HepG2 (cell line): ENCODE measurements around the gene PSMB11. TPM values are rescaled to one million over a fixed set of nuclear protein-coding genes. Genes with fewer than 3 reads are reported as not detected.

Experiments
- ARID3A ChIP-seq: IDR thresholded peaks from 2 replicates; pipeline ENCODE4 v1.6.1; 2012; ENCODE audit warnings: low read depth, low read length, improper control_type of control experiment
- CBX1 ChIP-seq: IDR thresholded peaks from one replicate; pipeline ENCODE4 v1.6.1; 2016; ENCODE audit warnings: antibody characterized with exemption, low read depth
- CSRNP2 ChIP-seq: sonication (generic); formaldehyde crosslinking; conservative IDR thresholded peaks from 2 replicates; pipeline ENCODE4 v1.8.0; 2022; ENCODE audit warnings: low read depth, missing genetic modification reagents
- ELF1 ChIP-seq: sonication (generic); formaldehyde crosslinking; IDR thresholded peaks from 2 replicates; pipeline ENCODE4 v1.4.0; 2020; ENCODE audit warnings: missing genetic modification reagents
- FOXC1 ChIP-seq: sonication (generic); formaldehyde crosslinking; IDR thresholded peaks from 2 replicates; pipeline ENCODE4 v1.8.0; 2022; ENCODE audit warnings: mild to moderate bottlenecking, missing genetic modification reagents, borderline replicate concordance
- HOXA3 ChIP-seq: sonication (generic); formaldehyde crosslinking; IDR thresholded peaks from 2 replicates; pipeline ENCODE4 v1.5.0; 2020; ENCODE audit warnings: missing genetic modification reagents
- RAD21 ChIP-seq: fragments of 450-650 bp; formaldehyde crosslinking; IDR thresholded peaks from 2 replicates; pipeline ENCODE4 v1.5.0; 2020; ENCODE audit warnings: mild to moderate bottlenecking
- SALL1 ChIP-seq: sonication (generic); formaldehyde crosslinking; IDR thresholded peaks from 2 replicates; pipeline ENCODE4 v1.8.0; 2022; ENCODE audit warnings: mild to moderate bottlenecking, missing genetic modification reagents
- SMC3 ChIP-seq: IDR thresholded peaks from 2 replicates; pipeline ENCODE4 v1.6.1; 2011; ENCODE audit warnings: low read length, improper control_type of control experiment
- SMYD3 ChIP-seq: sonication (generic); formaldehyde crosslinking; IDR thresholded peaks from 2 replicates; pipeline ENCODE4 v1.8.1; 2023; ENCODE audit warnings: mild to moderate bottlenecking, missing genetic modification reagents
- TSC22D2 ChIP-seq: sonication (generic); formaldehyde crosslinking; IDR thresholded peaks from 2 replicates; pipeline ENCODE4 v1.5.1; 2020; ENCODE audit warnings: missing genetic modification reagents, mild to moderate bottlenecking, borderline replicate concordance
- XRCC5 ChIP-seq: fragments of 200-400 bp; formaldehyde crosslinking; optimal IDR thresholded peaks from 2 replicates; pipeline ENCODE3; 2017; ENCODE audit warnings: mild to moderate bottlenecking, low read length
- ZBTB20 ChIP-seq: sonication (generic); formaldehyde crosslinking; IDR thresholded peaks from 2 replicates; pipeline ENCODE4 v1.8.1; 2023; ENCODE audit warnings: missing genetic modification reagents, low read depth, mild to moderate bottlenecking, borderline replicate concordance
- ZNF570 ChIP-seq: sonication (generic); formaldehyde crosslinking; IDR thresholded peaks from 2 replicates; pipeline ENCODE4 v1.4.0; 2020; ENCODE audit warnings: mild to moderate bottlenecking, missing genetic modification reagents, borderline replicate concordance
- polyA plus RNA-seq, 8 experiments: library from polyadenylated mRNA; depleted of rRNA in 3 of 8; stranded (reverse) in 7 of 8; unstranded in 1 of 8; fragments of >200 nt; fragmentation: Illumina TruSeq in 4 of 8; extraction: Trizol in 4 of 8; gene quantifications; 2 replicates each; pipeline versions ENCODE4 v1.2.1 to v1.2.3, GENCODE V29; 2011 to 2016; ENCODE audit warnings: low read depth in 4 of 8, missing spikeins in 1 of 8, mixed read lengths in 1 of 8; ENCODE audit not compliant: insufficient read depth in 1 of 8
- total RNA-seq, 5 experiments: library from RNA; depleted of rRNA; stranded (reverse); fragments of >200 nt; fragmentation: Illumina TruSeq; extraction: Trizol; gene quantifications; 2 replicates each; pipeline ENCODE4 v1.2.3, GENCODE V29; 2016; ENCODE audit warnings: low read depth in 1 of 5
- TF ChIP-seq, protein P1 (sequence below): sonication (generic); formaldehyde crosslinking; IDR thresholded peaks from 2 replicates; pipeline ENCODE4 v1.8.0; 2022; ENCODE audit warnings: missing genetic modification reagents, mild to moderate bottlenecking, moderate library complexity, borderline replicate concordance
- TF ChIP-seq, protein P2 (sequence below): sonication (generic); formaldehyde crosslinking; IDR thresholded peaks from 2 replicates; pipeline ENCODE4 v1.4.0; 2020; ENCODE audit warnings: missing genetic modification reagents, borderline replicate concordance
- TF ChIP-seq, protein P3 (sequence below): sonication (generic); formaldehyde crosslinking; IDR thresholded peaks from 2 replicates; pipeline ENCODE4 v1.9.0; 2022; ENCODE audit warnings: missing genetic modification reagents, mild to moderate bottlenecking, borderline replicate concordance

PSMB11 gene
- total and polyA plus RNA-seq, 2 of the 13 experiments (the other 11 are each of a cell fraction or from before 2014, with no cell fraction given), result not detected

- TF ChIP-seq FOXC1 (peak; percentile 28; the same call in 1 of the 2 replicates), ARID3A (peak; percentile 58; the same call in 1 of the 2 replicates), CBX1 (no peak), HOXA3 (CRISPR knock-in tag) (peak; percentile 64), SMYD3 (peak; percentile 66; the same call in 1 of the 2 replicates), SALL1 (CRISPR knock-in tag) (peak; percentile 31; the same call in 1 of the 2 replicates), XRCC5 (peak; percentile 100), TSC22D2 (peak; percentile 53; the same call in 1 of the 2 replicates), RAD21 (peak; percentile 94), ELF1 (0 out of 2 replicates have a peak, but pooled peaks have one; percentile 60), ZNF570 (CRISPR knock-in tag) (no peak), SMC3 (peak; percentile 99), ZBTB20 (CRISPR knock-in tag) (peak; percentile 75; the same call in 1 of the 2 replicates), CSRNP2 (0 out of 2 replicates have a peak, but pooled peaks have one; percentile 30)
- TF ChIP-seq, protein P1, sequence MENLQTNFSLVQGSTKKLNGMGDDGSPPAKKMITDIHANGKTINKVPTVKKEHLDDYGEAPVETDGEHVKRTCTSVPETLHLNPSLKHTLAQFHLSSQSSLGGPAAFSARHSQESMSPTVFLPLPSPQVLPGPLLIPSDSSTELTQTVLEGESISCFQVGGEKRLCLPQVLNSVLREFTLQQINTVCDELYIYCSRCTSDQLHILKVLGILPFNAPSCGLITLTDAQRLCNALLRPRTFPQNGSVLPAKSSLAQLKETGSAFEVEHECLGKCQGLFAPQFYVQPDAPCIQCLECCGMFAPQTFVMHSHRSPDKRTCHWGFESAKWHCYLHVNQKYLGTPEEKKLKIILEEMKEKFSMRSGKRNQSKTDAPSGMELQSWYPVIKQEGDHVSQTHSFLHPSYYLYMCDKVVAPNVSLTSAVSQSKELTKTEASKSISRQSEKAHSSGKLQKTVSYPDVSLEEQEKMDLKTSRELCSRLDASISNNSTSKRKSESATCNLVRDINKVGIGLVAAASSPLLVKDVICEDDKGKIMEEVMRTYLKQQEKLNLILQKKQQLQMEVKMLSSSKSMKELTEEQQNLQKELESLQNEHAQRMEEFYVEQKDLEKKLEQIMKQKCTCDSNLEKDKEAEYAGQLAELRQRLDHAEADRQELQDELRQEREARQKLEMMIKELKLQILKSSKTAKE (CRISPR knock-in tag), result no peak
- TF ChIP-seq, protein P2, sequence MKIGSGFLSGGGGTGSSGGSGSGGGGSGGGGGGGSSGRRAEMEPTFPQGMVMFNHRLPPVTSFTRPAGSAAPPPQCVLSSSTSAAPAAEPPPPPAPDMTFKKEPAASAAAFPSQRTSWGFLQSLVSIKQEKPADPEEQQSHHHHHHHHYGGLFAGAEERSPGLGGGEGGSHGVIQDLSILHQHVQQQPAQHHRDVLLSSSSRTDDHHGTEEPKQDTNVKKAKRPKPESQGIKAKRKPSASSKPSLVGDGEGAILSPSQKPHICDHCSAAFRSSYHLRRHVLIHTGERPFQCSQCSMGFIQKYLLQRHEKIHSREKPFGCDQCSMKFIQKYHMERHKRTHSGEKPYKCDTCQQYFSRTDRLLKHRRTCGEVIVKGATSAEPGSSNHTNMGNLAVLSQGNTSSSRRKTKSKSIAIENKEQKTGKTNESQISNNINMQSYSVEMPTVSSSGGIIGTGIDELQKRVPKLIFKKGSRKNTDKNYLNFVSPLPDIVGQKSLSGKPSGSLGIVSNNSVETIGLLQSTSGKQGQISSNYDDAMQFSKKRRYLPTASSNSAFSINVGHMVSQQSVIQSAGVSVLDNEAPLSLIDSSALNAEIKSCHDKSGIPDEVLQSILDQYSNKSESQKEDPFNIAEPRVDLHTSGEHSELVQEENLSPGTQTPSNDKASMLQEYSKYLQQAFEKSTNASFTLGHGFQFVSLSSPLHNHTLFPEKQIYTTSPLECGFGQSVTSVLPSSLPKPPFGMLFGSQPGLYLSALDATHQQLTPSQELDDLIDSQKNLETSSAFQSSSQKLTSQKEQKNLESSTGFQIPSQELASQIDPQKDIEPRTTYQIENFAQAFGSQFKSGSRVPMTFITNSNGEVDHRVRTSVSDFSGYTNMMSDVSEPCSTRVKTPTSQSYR (CRISPR knock-in tag), result 0 out of 2 replicates have a peak, but pooled peaks have one; percentile 26
- TF ChIP-seq, protein P3, sequence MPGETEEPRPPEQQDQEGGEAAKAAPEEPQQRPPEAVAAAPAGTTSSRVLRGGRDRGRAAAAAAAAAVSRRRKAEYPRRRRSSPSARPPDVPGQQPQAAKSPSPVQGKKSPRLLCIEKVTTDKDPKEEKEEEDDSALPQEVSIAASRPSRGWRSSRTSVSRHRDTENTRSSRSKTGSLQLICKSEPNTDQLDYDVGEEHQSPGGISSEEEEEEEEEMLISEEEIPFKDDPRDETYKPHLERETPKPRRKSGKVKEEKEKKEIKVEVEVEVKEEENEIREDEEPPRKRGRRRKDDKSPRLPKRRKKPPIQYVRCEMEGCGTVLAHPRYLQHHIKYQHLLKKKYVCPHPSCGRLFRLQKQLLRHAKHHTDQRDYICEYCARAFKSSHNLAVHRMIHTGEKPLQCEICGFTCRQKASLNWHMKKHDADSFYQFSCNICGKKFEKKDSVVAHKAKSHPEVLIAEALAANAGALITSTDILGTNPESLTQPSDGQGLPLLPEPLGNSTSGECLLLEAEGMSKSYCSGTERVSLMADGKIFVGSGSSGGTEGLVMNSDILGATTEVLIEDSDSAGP, result peak; percentile 39; the same call in 1 of the 2 replicates
Observed at GRCh38 chr14:23068789-23069412, 26.9 kb downstream of the PSMB11 start (continued).
